ENCODE measurements around the gene MALSU1. TPM values are rescaled to one million over a fixed set of nuclear protein-coding genes. Genes with fewer than 3 reads are reported as not detected.

The MALSU1 gene
- total RNA-seq, 3 donors from 2014 or later (not counting 1 experiment from before 2014, with no cell fraction given): 23.4 to 31.8 (median 26.3) TPM

GRCh38 chr7:23353172-23353571, 54.0 kb downstream of the MALSU1 start:
- no peak overlapping the region for H3K27ac Mint-ChIP-seq
- no peaks in the 10 kb centered on the region for H3K9me3 Mint-ChIP-seq
- ATAC-seq: no peak
- no peak for DNase-seq
- H3K27ac ChIP-seq (ENCODE audit: low read length): no peak overlapping the region
- H3K36me3 Mint-ChIP-seq: no peaks in the 10 kb centered on the region
- no peak overlapping the region for H3K4me3 Mint-ChIP-seq
- no peaks in the 10 kb centered on the region for H3K4me1 ChIP-seq (ENCODE audit: control insufficient read depth, insufficient read depth, low read length)
- no peaks in the 10 kb centered on the region for H3K4me1 Mint-ChIP-seq
- 85% methylated on average over 4 of the region's 5 CpGs for WGBS (ENCODE audit: insufficient coverage)
- no peaks in the 10 kb centered on the region for H3K9me3 ChIP-seq (ENCODE audit: control insufficient read depth, insufficient read depth, low read length)
- intact Hi-C loops (cut with micrococcal nuclease): no loop called here
- H3K27me3 Mint-ChIP-seq (ENCODE audit: low read depth in 2 of 2): peaks cover 6 to 9% of the 10 kb centered on the region in 2 donors
- H3K27me3 ChIP-seq (ENCODE audit: control insufficient read depth, insufficient read depth, low read length): no peaks in the 10 kb centered on the region
- H3K36me3 ChIP-seq (ENCODE audit: control insufficient read depth, insufficient read depth, low read length): no peaks in the 10 kb centered on the region
- H3K4me3 ChIP-seq (ENCODE audit: low read length): no peak overlapping the region
- TF ChIP-seq, protein P1, sequence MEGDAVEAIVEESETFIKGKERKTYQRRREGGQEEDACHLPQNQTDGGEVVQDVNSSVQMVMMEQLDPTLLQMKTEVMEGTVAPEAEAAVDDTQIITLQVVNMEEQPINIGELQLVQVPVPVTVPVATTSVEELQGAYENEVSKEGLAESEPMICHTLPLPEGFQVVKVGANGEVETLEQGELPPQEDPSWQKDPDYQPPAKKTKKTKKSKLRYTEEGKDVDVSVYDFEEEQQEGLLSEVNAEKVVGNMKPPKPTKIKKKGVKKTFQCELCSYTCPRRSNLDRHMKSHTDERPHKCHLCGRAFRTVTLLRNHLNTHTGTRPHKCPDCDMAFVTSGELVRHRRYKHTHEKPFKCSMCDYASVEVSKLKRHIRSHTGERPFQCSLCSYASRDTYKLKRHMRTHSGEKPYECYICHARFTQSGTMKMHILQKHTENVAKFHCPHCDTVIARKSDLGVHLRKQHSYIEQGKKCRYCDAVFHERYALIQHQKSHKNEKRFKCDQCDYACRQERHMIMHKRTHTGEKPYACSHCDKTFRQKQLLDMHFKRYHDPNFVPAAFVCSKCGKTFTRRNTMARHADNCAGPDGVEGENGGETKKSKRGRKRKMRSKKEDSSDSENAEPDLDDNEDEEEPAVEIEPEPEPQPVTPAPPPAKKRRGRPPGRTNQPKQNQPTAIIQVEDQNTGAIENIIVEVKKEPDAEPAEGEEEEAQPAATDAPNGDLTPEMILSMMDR (IDR thresholded peaks at IDR 0.05): no peak

- no peaks in the 10 kb centered on the region for H3K4me1 Mint-ChIP-seq
- DNase-seq: no peak
- Histone ChIP-seq H3K36me3 (ENCODE audit: control insufficient read depth, insufficient read depth, low read length) (no peaks in the 10 kb centered on the region), H3K27ac (ENCODE audit: low read length) (no peak overlapping the region), H3K27me3 (ENCODE audit: control insufficient read depth, insufficient read depth, low read length) (no peaks in the 10 kb centered on the region), H3K4me3 (ENCODE audit: low read length) (no peak overlapping the region), H3K4me1 (ENCODE audit: control insufficient read depth, insufficient read depth, low read length) (no peaks in the 10 kb centered on the region), H3K9me3 (ENCODE audit: control insufficient read depth, insufficient read depth, low read length) (no peaks in the 10 kb centered on the region)
- H3K9me3 Mint-ChIP-seq: no peaks in the 10 kb centered on the region
- TF ChIP-seq, protein P1 (IDR thresholded peaks at IDR 0.05): no peak
- no peaks in the 10 kb centered on the region for H3K36me3 Mint-ChIP-seq
- no peak overlapping the region for H3K4me3 Mint-ChIP-seq
- ATAC-seq: no peak
- H3K27ac Mint-ChIP-seq: no peak overlapping the region
- intact Hi-C loops (cut with micrococcal nuclease): no loop called here
- peaks cover 6 to 14% of the 10 kb centered on the region in 2 donors for H3K27me3 Mint-ChIP-seq (ENCODE audit: low read depth in 2 of 2)
- 88% methylated on average over 3 of the region's 3 CpGs for WGBS (ENCODE audit: insufficient coverage)
Observed at GRCh38 chr7:23356168-23356567, 57.0 kb downstream of the MALSU1 start.

GRCh38 chr7:23356726-23357125, 57.6 kb downstream of the MALSU1 start:
- peaks cover 6 to 14% of the 10 kb centered on the region in 2 donors for H3K27me3 Mint-ChIP-seq (ENCODE audit: low read depth in 2 of 2)
- no peak overlapping the region for H3K27ac Mint-ChIP-seq
- Histone ChIP-seq H3K36me3 (ENCODE audit: control insufficient read depth, insufficient read depth, low read length) (no peaks in the 10 kb centered on the region), H3K27me3 (ENCODE audit: control insufficient read depth, insufficient read depth, low read length) (no peaks in the 10 kb centered on the region), H3K4me3 (ENCODE audit: low read length) (no peak overlapping the region), H3K4me1 (ENCODE audit: control insufficient read depth, insufficient read depth, low read length) (no peaks in the 10 kb centered on the region), H3K27ac (ENCODE audit: low read length) (no peak overlapping the region), H3K9me3 (ENCODE audit: control insufficient read depth, insufficient read depth, low read length) (no peaks in the 10 kb centered on the region)
- no peaks in the 10 kb centered on the region for H3K36me3 Mint-ChIP-seq
- intact Hi-C loops (cut with micrococcal nuclease): no loop called here
- ATAC-seq (peak in 1 of 3 donors; percentile 43), DNase-seq (peak in 1 of 2 donors; percentile 44)
- H3K4me1 Mint-ChIP-seq: no peaks in the 10 kb centered on the region
- 30% methylated on average over 2 of the region's 3 CpGs for WGBS (ENCODE audit: insufficient coverage)
- TF ChIP-seq, protein P1 (IDR thresholded peaks at IDR 0.05): no peak
- no peaks in the 10 kb centered on the region for H3K9me3 Mint-ChIP-seq
- H3K4me3 Mint-ChIP-seq: no peak overlapping the region
